ENCODE measurements around the gene SEC14L5. TPM values are rescaled to one million over a fixed set of nuclear protein-coding genes. Genes with fewer than 3 reads are reported as not detected.
A peak's percentile ranks its signal among the peaks of the same experiment; 100 is the strongest.

SEC14L5 gene
- total RNA-seq, 4 donors from 2014 or later = 0.32 to 6.2 (median 0.53) TPM

DNA sequence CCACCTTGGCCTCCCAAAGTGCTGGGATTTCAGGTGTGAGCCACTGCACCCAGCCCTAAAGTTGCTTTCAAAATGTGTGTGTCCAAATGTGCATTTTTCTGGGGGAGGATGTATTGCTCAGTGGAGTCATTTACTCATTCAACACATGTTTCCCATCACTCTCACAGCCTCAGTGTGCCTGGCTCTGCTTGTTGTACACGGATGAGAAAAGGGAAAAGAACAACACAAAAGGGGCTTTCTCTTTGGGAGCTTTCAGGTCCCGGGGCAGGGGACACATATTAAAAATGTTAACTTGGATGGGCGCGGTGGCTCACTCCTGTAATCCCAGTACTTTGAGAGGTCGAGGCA is 19.5 kb upstream of the SEC14L5 start:
- DNase-seq = no peak
- Histone ChIP-seq H3K4me1 (peaks cover 10 to 36% (median 25%) of the 10 kb centered on the region in 4 donors), H3K4me3 (no peak overlapping the region), H3K9me3 (no peaks in the 10 kb centered on the region), H3K27ac (no peak overlapping the region), H3K27me3 (peaks cover 13% of the 10 kb centered on the region), H3K36me3 (no peaks in the 10 kb centered on the region)
- intact Hi-C loops (cut with DNase I; ENCODE audit: low total_unique reads) (no loop called here), in situ Hi-C loops (cut with MboI; ENCODE audit: low pct_ligation_motif_present in 1 of 4, low pct_unique_long_range_greater_than_20kb in 1 of 4, low sequenced_read_pairs in 3 of 4) (no loop called here)
- WGBS, 2 donors (ENCODE audit: low coverage in 1 of 2) = 58 to 83% methylated on average over 2 to 5 of the region's 5 CpGs
- TF ChIP-seq POLR2A (IDR thresholded peaks at IDR 0.05) = no peak
- no peak for TF ChIP-seq POLR2AphosphoS5 (IDR thresholded peaks at IDR 0.05)
- TF ChIP-seq, protein P1, sequence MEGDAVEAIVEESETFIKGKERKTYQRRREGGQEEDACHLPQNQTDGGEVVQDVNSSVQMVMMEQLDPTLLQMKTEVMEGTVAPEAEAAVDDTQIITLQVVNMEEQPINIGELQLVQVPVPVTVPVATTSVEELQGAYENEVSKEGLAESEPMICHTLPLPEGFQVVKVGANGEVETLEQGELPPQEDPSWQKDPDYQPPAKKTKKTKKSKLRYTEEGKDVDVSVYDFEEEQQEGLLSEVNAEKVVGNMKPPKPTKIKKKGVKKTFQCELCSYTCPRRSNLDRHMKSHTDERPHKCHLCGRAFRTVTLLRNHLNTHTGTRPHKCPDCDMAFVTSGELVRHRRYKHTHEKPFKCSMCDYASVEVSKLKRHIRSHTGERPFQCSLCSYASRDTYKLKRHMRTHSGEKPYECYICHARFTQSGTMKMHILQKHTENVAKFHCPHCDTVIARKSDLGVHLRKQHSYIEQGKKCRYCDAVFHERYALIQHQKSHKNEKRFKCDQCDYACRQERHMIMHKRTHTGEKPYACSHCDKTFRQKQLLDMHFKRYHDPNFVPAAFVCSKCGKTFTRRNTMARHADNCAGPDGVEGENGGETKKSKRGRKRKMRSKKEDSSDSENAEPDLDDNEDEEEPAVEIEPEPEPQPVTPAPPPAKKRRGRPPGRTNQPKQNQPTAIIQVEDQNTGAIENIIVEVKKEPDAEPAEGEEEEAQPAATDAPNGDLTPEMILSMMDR (IDR thresholded peaks at IDR 0.05) = no peak
- no peak for TF ChIP-seq EP300 (IDR thresholded peaks at IDR 0.05; ENCODE audit: low read depth)

DNA sequence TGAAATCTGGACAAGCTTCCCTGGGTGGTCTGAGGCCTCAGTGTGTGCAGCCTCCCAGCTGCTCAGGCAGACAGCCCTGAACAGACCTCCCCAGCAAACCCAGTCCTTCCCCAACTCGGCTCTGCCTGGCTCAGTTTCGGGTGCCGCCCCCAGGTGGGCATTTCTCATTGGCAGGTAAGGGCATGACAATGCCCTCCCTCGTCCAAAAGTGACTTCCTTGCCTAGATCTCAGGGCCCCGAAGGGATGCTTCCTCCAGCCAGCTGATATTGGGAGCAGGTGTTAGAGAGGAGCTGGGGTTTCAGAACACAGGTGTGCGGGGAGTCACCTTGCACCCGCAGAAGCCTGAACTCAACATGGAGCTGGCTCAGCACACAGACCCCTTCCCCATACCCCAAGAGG is 17.4 kb upstream of the SEC14L5 start:
- Histone ChIP-seq H3K36me3 (no peaks in the 10 kb centered on the region), H3K9me3 (no peaks in the 10 kb centered on the region), H3K27me3 (peaks cover 11% of the 10 kb centered on the region), H3K27ac (no peak overlapping the region), H3K4me3 (no peak overlapping the region), H3K4me1 (peaks cover 31 to 56% (median 44%) of the 10 kb centered on the region in 4 donors)
- no peak for DNase-seq
- intact Hi-C loops (cut with DNase I; ENCODE audit: low total_unique reads) = no loop called here
- TF ChIP-seq POLR2AphosphoS5 (IDR thresholded peaks at IDR 0.05) = no peak
- no peak for TF ChIP-seq POLR2A (IDR thresholded peaks at IDR 0.05)
- no peak for TF ChIP-seq EP300 (IDR thresholded peaks at IDR 0.05; ENCODE audit: low read depth)
- TF ChIP-seq, protein P1 (IDR thresholded peaks at IDR 0.05) = no peak
- 53% methylated on average over 7 of the region's 7 CpGs; no CpG with 5 or more reads in 1 of the 2 donors for WGBS, 2 donors (ENCODE audit: low coverage in 1 of 2)
- in situ Hi-C loops (cut with MboI; ENCODE audit: low pct_ligation_motif_present in 1 of 4, low pct_unique_long_range_greater_than_20kb in 1 of 4, low sequenced_read_pairs in 3 of 4) = loop anchor here in 1 of 4 donors (10.0 kb wide), 1 partner anchor 96 kb away; the partner anchor contains the start of genes GLYR1 and UBN1

DNA sequence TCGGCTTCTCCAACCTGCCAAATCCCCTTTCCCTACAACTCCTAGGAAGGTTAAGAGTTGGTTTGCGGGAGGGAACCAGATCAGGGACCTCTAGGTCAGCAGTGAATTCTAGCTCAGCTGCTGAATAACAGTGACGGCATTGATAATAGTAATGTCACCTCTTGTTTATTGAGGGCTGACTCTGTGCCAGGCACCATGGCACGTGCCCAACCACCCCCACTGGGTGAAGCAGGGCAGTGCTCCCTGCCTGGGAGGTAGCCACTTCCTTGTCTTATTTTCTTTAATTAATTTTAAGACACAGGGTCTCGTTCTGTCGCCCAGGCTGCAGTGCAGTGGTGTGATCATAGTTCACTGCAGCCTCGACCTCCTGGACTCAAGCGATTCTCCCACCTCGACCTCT is 15.6 kb upstream of the SEC14L5 start:
- H3K4me3 ChIP-seq = no peak overlapping the region
- no peaks in the 10 kb centered on the region for H3K9me3 ChIP-seq
- no peaks in the 10 kb centered on the region for H3K27me3 ChIP-seq
- DNase-seq = no peak
- no peak for TF ChIP-seq POLR2AphosphoS5 (IDR thresholded peaks at IDR 0.05)
- no peaks in the 10 kb centered on the region for H3K36me3 ChIP-seq
- in situ Hi-C loops (cut with MboI; ENCODE audit: low pct_ligation_motif_present in 1 of 4, low pct_unique_long_range_greater_than_20kb in 1 of 4, low sequenced_read_pairs in 3 of 4) (loop anchor here in 1 of 4 donors (10.0 kb wide), 1 partner anchor 98 kb away; the partner anchor contains the start of genes GLYR1 and UBN1), intact Hi-C loops (cut with DNase I; ENCODE audit: low total_unique reads) (no loop called here)
- 71 to 72% methylated on average over 5 to 9 of the region's 9 CpGs for WGBS, 2 donors (ENCODE audit: low coverage in 1 of 2)
- H3K4me1 ChIP-seq = peaks cover 29 to 44% (median 32%) of the 10 kb centered on the region in 4 donors
- H3K27ac ChIP-seq = peak overlapping the region; percentile 68 to 89 (median 79)

DNA sequence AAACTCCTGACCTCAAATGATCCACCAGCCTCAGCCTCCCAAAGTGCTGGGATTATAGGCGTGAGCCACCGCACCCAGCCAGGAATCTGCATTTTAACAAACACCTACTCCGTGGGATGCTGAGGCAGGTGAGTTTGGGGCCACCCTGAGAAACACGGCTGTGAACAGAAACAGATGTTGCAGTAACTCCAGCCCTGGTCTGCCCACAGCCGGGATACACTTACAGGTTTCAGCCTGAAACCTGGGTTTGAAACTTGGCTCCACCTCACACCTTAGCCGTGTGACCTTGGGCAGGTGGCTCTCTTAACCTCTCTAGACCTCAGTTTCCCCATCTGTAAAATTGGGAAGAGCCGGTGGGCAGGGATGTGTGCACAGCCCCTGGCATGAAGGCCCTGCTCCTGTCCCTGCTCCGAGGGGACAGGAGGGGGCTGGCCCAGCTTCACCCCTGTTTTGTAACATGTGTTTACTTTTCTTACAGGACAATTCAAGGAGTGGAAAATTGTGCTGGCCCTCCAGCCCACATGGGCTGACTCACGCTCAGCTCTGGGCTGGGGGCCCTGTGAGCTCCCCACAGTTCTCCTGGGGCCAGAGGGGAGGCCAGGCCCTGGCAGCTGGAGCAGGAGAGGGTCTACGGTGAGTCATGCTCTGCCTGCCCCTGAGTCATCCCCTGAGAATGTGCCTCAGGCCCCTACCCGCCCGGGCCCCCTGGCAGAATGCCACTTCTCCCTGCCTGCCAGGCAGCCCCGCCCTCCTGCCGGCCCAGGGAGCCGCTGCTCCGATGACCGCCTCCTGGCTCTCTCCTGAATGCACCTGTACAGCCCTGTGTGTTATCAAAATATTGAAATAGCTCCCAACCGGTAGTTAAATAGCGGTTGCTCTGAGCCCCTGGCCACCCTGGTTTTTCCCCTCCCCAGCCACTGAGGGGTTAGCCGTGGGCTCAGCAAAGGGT is 13.5 kb upstream of the SEC14L5 start:
- Histone ChIP-seq H3K27ac (peak overlapping the region; percentile 60 to 89 (median 79)), H3K36me3 (no peaks in the 10 kb centered on the region), H3K9me3 (no peaks in the 10 kb centered on the region), H3K4me1 (peaks cover 20 to 35% (median 29%) of the 10 kb centered on the region in 4 donors), H3K27me3 (no peaks in the 10 kb centered on the region), H3K4me3 (no peak overlapping the region)
- intact Hi-C loops (cut with DNase I; ENCODE audit: low total_unique reads) (no loop called here), in situ Hi-C loops (cut with MboI; ENCODE audit: low pct_ligation_motif_present in 1 of 4, low pct_unique_long_range_greater_than_20kb in 1 of 4, low sequenced_read_pairs in 3 of 4) (loop anchor here in 1 of 4 donors (10.0 kb wide), 1 partner anchor 100 kb away; the partner anchor contains the start of genes GLYR1 and UBN1)
- 37% methylated on average over 16 of the region's 20 CpGs; no CpG with 5 or more reads in 1 of the 2 donors for WGBS, 2 donors (ENCODE audit: low coverage in 1 of 2)
- TF ChIP-seq POLR2AphosphoS5 (IDR thresholded peaks at IDR 0.05) (peak; percentile 69 to 77 (median 71)), EP300 (IDR thresholded peaks at IDR 0.05; ENCODE audit: low read depth) (peak; percentile 27), POLR2A (IDR thresholded peaks at IDR 0.05) (no peak)
- TF ChIP-seq, protein P1 (IDR thresholded peaks at IDR 0.05) = no peak
- peak; percentile 84 for DNase-seq
